GM23338 (cell line): ENCODE data around the gene KCNK16. TPM values are rescaled to one million over a fixed set of nuclear protein-coding genes. Genes with fewer than 3 reads are reported as not detected.

ENCODE experiments used
- ATAC-seq: fragments of 200-7000 bp; cut with Tn5 transposase; 3 replicates; pipeline ENCODE4 v1.9.1; 2020
- DNase-seq: peaks from one replicate; pipeline ENCODE4 v3.0.0-alpha.2; 2015; ENCODE audit warnings: low spot score
- H2AFZ ChIP-seq: fragments of 200-600 bp; sonication (generic); 2 replicates; pipeline ENCODE4 v1.8.0; 2016; ENCODE audit warnings: antibody characterized with exemption, mild to moderate bottlenecking, moderate library complexity
- H3F3A ChIP-seq: fragments of 200-600 bp; sonication (generic); replicated peaks from 2 replicates; pipeline ENCODE4 v1.8.0; 2017; ENCODE audit warnings: antibody characterized with exemption, mixed run types, low read depth
- H3K27ac ChIP-seq: fragments of 200-600 bp; sonication (generic); 2 replicates; pipeline ENCODE4 v1.6.1; 2016; ENCODE audit warnings: low read depth
- H3K27me3 ChIP-seq: fragments of 200-600 bp; sonication (generic); 2 replicates; pipeline ENCODE4 v1.8.0; 2016; ENCODE audit warnings: mild to moderate bottlenecking, mixed run types, moderate library complexity; ENCODE audit not compliant: insufficient read depth
- H3K36me3 ChIP-seq: fragments of 200-600 bp; sonication (generic); 2 replicates; pipeline ENCODE4 v1.8.0; 2016; ENCODE audit warnings: mild to moderate bottlenecking; ENCODE audit not compliant: insufficient read depth
- H3K4me1 ChIP-seq: fragments of 200-600 bp; sonication (generic); 2 replicates; pipeline ENCODE4 v1.8.0; 2016; ENCODE audit warnings: mild to moderate bottlenecking, moderate library complexity; ENCODE audit not compliant: insufficient read depth
- H3K4me2 ChIP-seq: fragments of 200-600 bp; sonication (generic); 2 replicates; pipeline ENCODE4 v1.7.1; 2017; ENCODE audit warnings: mixed run types
- H3K4me3 ChIP-seq: fragments of 200-600 bp; sonication (generic); 2 replicates; pipeline ENCODE4 v1.6.1; 2016; ENCODE audit warnings: mixed run types
- H3K79me2 ChIP-seq: fragments of 200-600 bp; sonication (generic); replicated peaks from 2 replicates; pipeline ENCODE4 v1.8.0; 2017; ENCODE audit warnings: mild to moderate bottlenecking; ENCODE audit not compliant: insufficient read depth
- H3K9me2 ChIP-seq: fragments of 200-600 bp; sonication (generic); 2 replicates; pipeline ENCODE4 v1.8.0; 2017; ENCODE audit not compliant: insufficient read depth
- H4K20me1 ChIP-seq: fragments of 200-600 bp; sonication (generic); replicated peaks from 2 replicates; pipeline ENCODE4 v1.8.0; 2017; ENCODE audit warnings: mild to moderate bottlenecking; ENCODE audit not compliant: insufficient read depth
- H3K27ac Mint-ChIP-seq: 2 replicates; pipeline ENCODE4 v1.8.0; 2020; ENCODE audit warnings: inconsistent platforms, mild to moderate bottlenecking, moderate library complexity, mixed read lengths
- H3K27me3 Mint-ChIP-seq: 3 replicates; pipeline ENCODE4 v1.8.0; 2022; ENCODE audit warnings: low read depth, mild to moderate bottlenecking, moderate library complexity, mixed read lengths, inconsistent platforms; ENCODE audit not compliant: insufficient read depth, poor library complexity
- H3K36me3 Mint-ChIP-seq: 3 replicates; pipeline ENCODE4 v1.8.0; 2021; ENCODE audit warnings: low read depth, mild to moderate bottlenecking, inconsistent platforms, moderate library complexity, mixed read lengths
- H3K4me1 Mint-ChIP-seq: 3 replicates; pipeline ENCODE4 v1.8.0; 2020; ENCODE audit warnings: mild to moderate bottlenecking, inconsistent platforms, mixed read lengths
- H3K4me3 Mint-ChIP-seq: 3 replicates; pipeline ENCODE4 v1.8.0; 2021; ENCODE audit warnings: moderate library complexity, mild to moderate bottlenecking, inconsistent platforms, mixed read lengths
- H3K9me3 Mint-ChIP-seq: 3 replicates; pipeline ENCODE4 v1.8.0; 2020; ENCODE audit warnings: moderate library complexity, mild to moderate bottlenecking, inconsistent platforms, mixed read lengths
- CREB1 ChIP-seq: fragments of 250-450 bp; sonication (Bioruptor Pico); IDR thresholded peaks from 2 replicates; pipeline ENCODE4 v1.5.0; 2020; ENCODE audit warnings: low read depth, mild to moderate bottlenecking, moderate library complexity
- CTCF ChIP-seq, 2 experiments: fragments of 200-600 bp in 1 of 2; sonication (generic) in 1 of 2; conservative IDR thresholded peaks; 2 replicates each; pipeline versions ENCODE4 v1.5.1 to v1.6.1; 2016 to 2017; ENCODE audit warnings: antibody characterized with exemption in 2 of 2, low read depth in 2 of 2, mild to moderate bottlenecking in 2 of 2, moderate library complexity in 1 of 2
- ETS1 ChIP-seq: IDR thresholded peaks from 2 replicates; pipeline ENCODE4 v1.6.1; 2016; ENCODE audit warnings: antibody characterized with exemption
- EZH2 ChIP-seq: fragments of 200-600 bp; sonication (generic); IDR thresholded peaks from one replicate; pipeline ENCODE4 v1.8.0; 2017; ENCODE audit warnings: antibody characterized with exemption, mild to moderate bottlenecking, low read depth; ENCODE audit not compliant: unreplicated experiment
- EZH2phosphoT487 ChIP-seq: fragments of 200-600 bp; sonication (generic); IDR thresholded peaks from one replicate; pipeline ENCODE4 v1.8.1; 2018; ENCODE audit warnings: antibody characterized with exemption; ENCODE audit not compliant: unreplicated experiment
- JUNB ChIP-seq: IDR thresholded peaks from one replicate; pipeline ENCODE4 v1.6.1; 2016; ENCODE audit warnings: antibody characterized with exemption; ENCODE audit not compliant: unreplicated experiment
- NANOG ChIP-seq: IDR thresholded peaks from 2 replicates; pipeline ENCODE4 v1.6.1; 2016; ENCODE audit warnings: antibody characterized with exemption, borderline replicate concordance
- POLR2AphosphoS5 ChIP-seq: IDR thresholded peaks from 2 replicates; pipeline ENCODE4 v1.6.1; 2016; ENCODE audit warnings: antibody characterized with exemption, low read depth
- REST ChIP-seq: IDR thresholded peaks from one replicate; pipeline ENCODE4 v1.6.1; 2018; ENCODE audit warnings: antibody characterized with exemption; ENCODE audit not compliant: unreplicated experiment
- STAT1 ChIP-seq: IDR thresholded peaks from one replicate; pipeline ENCODE4 v1.6.1; 2016; ENCODE audit warnings: antibody characterized with exemption; ENCODE audit not compliant: unreplicated experiment
- ZNF114 ChIP-seq: fragments of 250-450 bp; sonication (Bioruptor Pico); IDR thresholded peaks from 2 replicates; pipeline ENCODE4 v1.5.0; 2020; ENCODE audit warnings: mild to moderate bottlenecking, moderate library complexity
- ZNF331 ChIP-seq: fragments of 250-450 bp; sonication (Bioruptor Pico); IDR thresholded peaks from 2 replicates; pipeline ENCODE4 v1.5.0; 2020; ENCODE audit warnings: low read depth, mild to moderate bottlenecking, moderate library complexity
- ZNF462 ChIP-seq: fragments of 250-450 bp; sonication (Bioruptor Pico); IDR thresholded peaks from 2 replicates; pipeline ENCODE4 v1.5.0; 2020; ENCODE audit warnings: mild to moderate bottlenecking, moderate library complexity
- polyA plus RNA-seq: library from polyadenylated mRNA; unstranded; fragments of >200 nt; fragmentation: Nextera tagmentation; extraction: Ambion mirVana; gene quantifications from 2 replicates; pipeline ENCODE4 v1.2.1, GENCODE V29; 2016
- total RNA-seq: library from RNA; depleted of rRNA; stranded (reverse); fragments of >200 nt; shearing (Covaris generic); gene quantifications from 2 replicates; pipeline ENCODE4 v1.2.3, GENCODE V29; 2014

Gene KCNK16
- total and polyA plus RNA-seq, 2 experiments from 2014 or later, result not detected

GRCh38 chr6:39365281-39366074 lies 43.0 kb upstream of the KCNK16 start:
- H3F3A ChIP-seq, result no peaks in the 10 kb centered on the region

More at GRCh38 chr6:39365281-39366074, 43.0 kb upstream of the KCNK16 start:
- Histone ChIP-seq H3K27ac (no peak overlapping the region), H3K4me3 (no peak overlapping the region), H3K4me1 (0 out of 2 replicates have a peak, but pooled peaks cover 1% of the 10 kb centered on the region), H3K36me3 (no peaks in the 10 kb centered on the region), H3K9me2 (no peaks in the 10 kb centered on the region), H3K79me2 (no peaks in the 10 kb centered on the region), H2AFZ (no peak overlapping the region), H4K20me1 (no peaks in the 10 kb centered on the region), H3K27me3 (no peaks in the 10 kb centered on the region), H3K4me2 (no peak overlapping the region)
- no peaks in the 10 kb centered on the region for H3K36me3 Mint-ChIP-seq
- ATAC-seq, result no peak
- H3K9me3 Mint-ChIP-seq, result no peaks in the 10 kb centered on the region
- H3K27ac Mint-ChIP-seq, result no peak overlapping the region
- TF ChIP-seq ZNF331, result no peak
- TF ChIP-seq CTCF (conservative IDR thresholded peaks at IDR 0.05; ENCODE audit: low read depth in 2 of 2), result no peak
- TF ChIP-seq JUNB, result no peak
- TF ChIP-seq EZH2phosphoT487, result no peak
- no peak for TF ChIP-seq POLR2AphosphoS5
- TF ChIP-seq REST, result no peak
- no peak for TF ChIP-seq EZH2
- TF ChIP-seq STAT1, result no peak
- no peak for TF ChIP-seq NANOG
- no peak for TF ChIP-seq ZNF462 (CRISPR knock-in tag)
- no peak for TF ChIP-seq ETS1
- TF ChIP-seq ZNF114 (CRISPR knock-in tag), result no peak
- no peak for TF ChIP-seq CREB1 (CRISPR knock-in tag)
- no peak for DNase-seq
- peaks cover 8% of the 10 kb centered on the region for H3K4me1 Mint-ChIP-seq
- H3K4me3 Mint-ChIP-seq, result no peak overlapping the region
- H3K27me3 Mint-ChIP-seq, result peaks cover 6% of the 10 kb centered on the region
